Forelimb muscle (tissue), 1 donor: ENCODE data around the gene HMGCL. TPM values are rescaled to one million over a fixed set of nuclear protein-coding genes. Genes with fewer than 3 reads are reported as not detected.
"Not testable (repeated sequence)": the region's sequence is repeated elsewhere in the genome, so short reads cannot be mapped to it uniquely, and the experiment has no call there.

Experiments
- DNase-seq: peaks from one replicate; pipeline ENCODE4 v3.0.0-alpha.2; 2013; ENCODE audit warnings: low read depth
- polyA plus RNA-seq: library from polyadenylated mRNA; unstranded; fragments of 120-200 nt; gene quantifications from one replicate; pipeline ENCODE4 v1.2.1, GENCODE V29; 2013; ENCODE audit not compliant: insufficient read length

HMGCL gene
- 21.8 TPM for polyA plus RNA-seq

- peak; percentile 78 for DNase-seq
Measured at GRCh38 chr1:23825076-23825761, at the start of gene HMGCL. Gene HMGCL (minus strand): TSS chr1:23825429. CDS start chr1:23825415, 14 bp downstream.

- DNase-seq: no peak
Measured at GRCh38 chr1:23872421-23872820, 47.2 kb upstream of the HMGCL start.

- no peak for DNase-seq
Measured at GRCh38 chr1:23869051-23869450, 43.8 kb upstream of the HMGCL start.

DNA sequence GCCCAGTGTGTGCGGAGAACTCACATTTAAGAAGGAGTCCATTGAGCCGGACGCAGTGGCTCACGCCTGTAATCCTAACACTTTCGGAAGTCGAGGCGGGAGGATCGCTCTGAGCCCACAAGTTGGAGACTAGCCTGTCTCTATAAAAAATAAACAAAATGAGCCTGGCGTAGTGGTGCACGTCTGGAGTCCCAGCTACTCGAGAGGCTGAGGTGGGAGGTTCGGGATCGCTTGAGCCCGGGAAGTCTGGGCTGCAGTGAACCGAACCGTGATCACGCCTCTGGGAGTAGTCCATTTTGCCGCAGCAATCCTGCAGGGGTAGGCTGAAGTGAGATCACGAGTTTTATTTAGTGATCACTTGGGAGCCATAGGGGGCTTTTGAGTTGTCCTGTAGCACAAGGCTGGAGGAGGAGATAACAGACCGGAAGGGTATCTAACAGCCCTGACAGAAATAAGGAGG lies 43.4 kb upstream of the HMGCL start:
- no peak for DNase-seq

GRCh38 chr1:23867895-23868556 lies 42.8 kb upstream of the HMGCL start, which contains the start of gene FUCA1:
Gene FUCA1 (minus strand): TSS chr1:23868290. CDS start chr1:23868286, 4 bp downstream.
- DNase-seq: peak; percentile 85

DNA sequence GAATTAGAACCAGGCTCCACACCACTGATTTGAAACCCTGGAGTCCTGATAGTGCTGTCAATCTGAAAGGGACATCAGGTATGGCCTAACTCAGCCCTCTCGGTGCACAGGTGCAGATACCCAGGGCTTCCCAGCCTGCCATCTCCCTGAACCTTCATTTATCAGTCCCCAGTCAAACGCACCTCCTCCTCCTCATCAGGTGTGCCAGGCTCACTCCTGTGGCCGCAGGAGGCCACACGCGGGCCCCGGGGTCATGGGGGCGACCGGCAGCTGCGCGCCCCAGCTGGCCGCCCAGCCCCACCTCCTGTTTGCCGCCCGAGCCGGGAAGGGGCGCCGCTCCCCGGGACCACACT lies 42.3 kb upstream of the HMGCL start:
- no peak for DNase-seq

- no peak for DNase-seq
Measured at GRCh38 chr1:23865543-23865930, 40.3 kb upstream of the HMGCL start.

- DNase-seq: no peak
Measured at GRCh38 chr1:23864801-23865542, 39.7 kb upstream of the HMGCL start.

- DNase-seq: no peak
Measured at GRCh38 chr1:23862640-23863039, 37.4 kb upstream of the HMGCL start.

DNA sequence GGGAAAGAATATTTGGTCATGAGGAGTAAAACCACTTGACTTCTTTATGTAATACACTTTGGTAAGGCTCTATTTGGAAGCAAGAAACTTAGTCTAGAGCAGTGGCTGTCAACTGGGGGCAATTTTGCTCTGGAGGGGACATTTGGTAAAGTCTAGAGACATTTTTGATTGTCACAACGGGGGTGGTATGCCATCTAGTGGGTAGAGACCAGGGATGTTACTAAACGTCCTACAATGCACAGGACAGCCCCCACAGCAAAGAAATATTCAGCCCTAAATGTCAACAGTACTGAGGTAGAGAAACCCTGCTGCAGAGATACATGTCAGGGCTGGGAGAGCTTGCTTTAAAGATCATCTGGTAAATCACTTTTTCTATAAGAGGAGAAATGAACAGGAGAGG lies 29.3 kb upstream of the HMGCL start:
- DNase-seq: no peak

DNA sequence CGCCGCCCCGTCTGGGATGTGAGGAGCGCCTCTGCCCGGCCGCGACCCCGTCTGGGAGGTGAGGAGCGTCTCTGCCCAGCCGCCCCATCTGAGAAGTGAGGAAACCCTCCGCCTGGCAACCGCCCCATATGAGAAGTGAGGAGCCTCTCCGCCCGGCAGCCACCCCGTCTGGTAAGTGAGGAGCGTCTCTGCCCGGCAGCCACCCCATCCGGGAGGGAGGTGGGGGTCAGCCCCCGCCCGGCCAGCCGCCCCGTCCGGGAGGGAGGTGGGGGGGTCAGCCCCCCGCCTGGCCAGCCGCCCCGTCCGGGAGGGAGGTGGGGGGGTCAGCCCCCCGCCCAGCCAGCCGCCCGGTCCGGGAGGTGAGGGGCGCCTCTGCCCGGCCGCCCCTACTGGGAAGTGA lies 27.9 kb upstream of the HMGCL start:
- not testable (repeated sequence) for DNase-seq

DNA sequence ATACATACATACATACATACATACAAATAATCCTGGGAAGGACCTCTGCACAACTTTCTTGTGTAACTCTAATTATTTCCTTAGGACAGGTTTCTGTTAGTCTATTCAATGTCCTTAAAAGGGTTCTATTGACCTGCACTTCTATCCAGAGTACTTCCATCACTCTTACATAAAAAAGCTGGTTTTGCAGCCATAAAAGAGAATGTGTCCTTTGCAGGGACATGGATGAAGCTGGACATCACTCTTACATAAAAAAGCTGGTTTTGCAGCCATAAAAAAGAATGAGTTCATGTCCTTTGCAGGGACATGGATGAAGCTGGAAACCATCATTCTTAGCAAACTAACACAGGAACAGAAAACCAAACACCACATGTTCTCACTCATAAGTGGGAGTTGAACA lies 26.2 kb upstream of the HMGCL start:
- DNase-seq: not testable (repeated sequence)

DNA sequence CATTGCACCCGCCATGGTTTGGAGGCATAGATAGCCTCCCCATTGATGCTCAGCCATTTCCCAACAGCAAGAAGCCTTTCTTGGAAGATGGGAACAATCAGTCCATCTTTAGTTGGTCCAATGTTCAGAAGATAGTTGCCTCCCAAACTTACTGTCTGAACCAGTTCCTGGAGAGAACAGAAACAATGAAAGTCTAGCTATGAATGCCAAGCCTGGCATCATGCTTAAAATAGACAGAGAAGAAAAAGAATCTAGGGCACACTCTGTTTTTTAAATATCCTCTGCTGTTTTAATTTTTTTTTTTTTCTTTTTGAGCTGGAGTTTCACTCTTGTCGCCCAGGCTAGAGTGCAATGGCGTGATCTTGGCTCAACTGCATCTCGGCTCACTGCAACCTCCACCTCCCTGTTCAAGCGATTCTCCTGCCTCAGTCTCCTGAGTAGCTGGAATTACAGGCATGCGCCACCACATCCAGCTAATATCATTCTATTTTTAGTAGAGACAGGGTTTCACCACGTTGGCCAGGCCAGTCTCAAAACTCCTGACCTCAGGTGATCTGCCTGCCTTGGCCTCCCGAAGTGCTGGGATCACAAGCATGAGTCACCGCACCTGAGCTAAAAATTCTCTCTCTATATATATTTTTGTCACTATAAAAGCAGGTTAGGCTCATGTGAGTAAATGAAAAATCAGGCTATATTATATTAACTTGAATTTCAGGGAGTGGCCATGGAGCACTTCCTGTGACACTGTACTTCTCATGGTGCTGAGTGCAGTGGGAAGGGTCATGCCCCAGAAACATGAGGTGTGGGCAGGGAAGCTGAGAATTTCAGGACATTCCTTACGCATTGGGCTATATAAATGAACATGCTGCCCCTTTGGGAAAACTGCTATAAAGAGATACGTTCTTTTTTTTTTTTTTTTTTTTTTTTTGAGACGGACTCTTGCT lies 23.7 kb upstream of the HMGCL start:
- DNase-seq: no peak

- not testable (repeated sequence) for DNase-seq
Measured at GRCh38 chr1:23847482-23848095, 22.4 kb upstream of the HMGCL start.

DNA sequence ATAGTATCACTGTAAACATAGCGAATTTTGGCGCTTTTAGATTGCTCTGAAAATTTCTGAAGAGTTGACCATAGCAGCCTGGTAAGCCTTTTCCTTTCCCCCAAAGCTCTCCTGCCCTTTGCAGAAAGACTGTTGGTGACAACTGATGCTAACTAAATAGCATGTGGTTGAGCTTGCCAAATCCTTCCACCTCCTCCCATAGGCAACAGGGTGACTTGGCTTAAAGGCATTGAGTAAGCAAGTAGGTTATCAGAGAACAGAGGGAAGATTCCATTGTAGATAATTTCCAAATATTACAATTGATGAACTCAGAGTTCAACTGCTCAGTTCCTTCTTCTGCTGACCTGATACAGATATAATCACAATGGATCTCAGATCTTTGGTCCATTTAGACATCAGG lies 19.9 kb upstream of the HMGCL start:
- no peak for DNase-seq

DNA sequence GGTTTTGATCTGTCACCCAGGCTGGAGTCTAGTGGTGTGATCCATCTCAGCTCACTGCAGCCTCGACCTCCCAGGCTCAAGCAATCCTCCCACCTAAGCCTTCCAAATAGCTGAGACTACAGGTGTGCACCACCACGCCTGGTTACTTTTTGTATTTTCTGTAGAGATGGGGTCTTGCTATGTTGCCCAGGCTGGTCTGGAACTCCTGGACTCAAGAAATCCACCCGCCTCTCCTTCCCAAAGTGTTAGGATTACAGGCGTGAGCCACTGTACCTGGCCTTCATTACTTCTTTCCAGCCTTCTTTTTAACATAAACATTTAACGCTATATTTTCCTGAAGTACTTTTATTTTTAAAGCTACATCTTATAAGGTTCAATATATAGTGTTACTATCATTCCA lies 18.4 kb upstream of the HMGCL start:
- no peak for DNase-seq

DNA sequence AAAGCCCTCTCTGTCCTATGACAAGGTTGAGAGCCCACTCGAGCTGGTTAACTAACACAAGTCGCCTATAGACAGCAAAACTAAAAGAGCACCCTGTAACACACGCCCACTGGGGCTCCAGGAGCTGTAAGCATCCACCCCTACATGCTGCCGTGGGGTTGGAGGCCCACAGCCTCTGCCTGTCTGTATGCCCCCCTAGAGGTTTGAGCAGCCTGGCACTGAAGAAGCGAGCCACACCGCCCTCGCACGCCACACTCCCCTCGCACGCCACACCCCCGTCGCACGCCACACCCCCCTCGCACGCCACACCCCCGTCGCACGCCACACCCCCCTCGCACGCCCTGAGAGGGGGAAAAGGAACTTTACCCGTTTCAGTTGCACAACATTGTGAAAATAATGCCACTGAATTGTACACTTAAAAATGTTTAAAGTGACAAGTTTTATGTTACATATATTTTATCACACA lies 13.2 kb upstream of the HMGCL start:
- no peak for DNase-seq

DNA sequence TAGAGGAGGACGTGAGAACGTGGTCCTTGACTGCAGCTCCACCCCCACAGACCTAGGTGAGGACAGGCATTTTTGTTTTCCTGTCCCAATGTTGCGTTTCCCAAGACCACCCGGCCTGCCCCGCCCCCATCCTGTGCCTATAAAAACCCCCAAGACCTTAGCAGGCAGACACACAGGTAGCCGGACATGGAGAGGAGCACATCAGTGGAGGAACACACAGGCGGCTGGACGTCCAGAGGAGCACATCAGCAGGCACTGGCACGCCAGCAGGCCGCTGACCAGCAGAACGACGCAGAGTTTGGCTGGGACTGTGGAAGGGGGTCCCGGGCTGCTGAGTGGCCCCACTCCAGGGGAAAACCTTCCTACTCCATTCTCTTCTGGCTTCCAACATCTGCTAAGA lies 12.7 kb upstream of the HMGCL start:
- DNase-seq: no peak

DNA sequence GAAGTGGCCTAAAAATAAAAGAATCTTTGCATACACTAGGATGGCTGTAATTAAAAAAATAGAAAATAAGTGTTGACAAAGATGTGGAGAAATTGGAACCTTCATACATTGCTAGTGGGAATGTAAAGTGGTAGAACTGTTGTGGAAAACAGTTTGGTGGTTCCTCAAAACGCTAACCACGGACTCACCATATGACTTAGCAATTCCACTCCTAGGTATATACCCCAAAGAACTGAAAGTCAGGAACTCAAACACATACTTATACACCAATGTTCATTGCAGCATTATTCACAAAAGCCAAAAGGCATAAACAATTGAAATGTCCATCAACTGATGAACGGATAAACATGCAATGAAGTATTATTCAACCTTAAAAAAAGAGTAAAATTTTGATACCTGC lies 10.8 kb upstream of the HMGCL start:
- DNase-seq: no peak

- not testable (repeated sequence) for DNase-seq
Measured at GRCh38 chr1:23834156-23834555, 8.9 kb upstream of the HMGCL start.

DNA sequence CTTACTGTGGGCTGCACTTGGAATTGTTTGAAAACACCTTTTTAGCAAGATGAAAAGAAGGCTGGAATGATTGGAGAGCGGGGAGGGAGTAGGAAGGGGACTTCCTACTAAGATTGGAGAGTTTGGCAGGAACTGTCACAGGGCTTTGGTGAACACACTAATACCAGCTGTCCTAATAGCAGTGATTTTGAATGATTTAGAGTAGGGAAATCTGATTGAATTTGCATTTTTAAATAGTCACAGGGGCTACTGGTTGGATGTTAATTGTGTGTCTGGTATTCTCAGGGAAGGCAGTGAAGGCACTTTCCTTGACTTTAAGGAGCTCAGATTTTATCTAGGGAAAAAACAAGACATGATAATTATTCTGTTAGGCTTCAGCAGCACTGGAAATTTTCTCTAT lies 2.5 kb upstream of the HMGCL start:
- DNase-seq: no peak
